Measurements from ENCODE around the gene SMAP2. TPM values are rescaled to one million over a fixed set of nuclear protein-coding genes. Genes with fewer than 3 reads are reported as not detected.

SMAP2 gene
- total RNA-seq, 2 experiments from 2014 or later = 106 to 107 TPM

- H3K9me3 Mint-ChIP-seq (ENCODE audit: insufficient read depth) = peaks cover 40% of the 10 kb centered on the region
- H3K4me1 Mint-ChIP-seq (ENCODE audit: low read depth) = peaks cover 29% of the 10 kb centered on the region
- ChIA-PET CTCF (interaction anchor here (1.0 to 2.1 kb wide), 8 partner anchors 12 to 306 kb away, joined by 3 to 5 read pairs (median 4); no protein-coding TSS in a partner anchor), POLR2A (interaction anchor here (0.6 to 1.3 kb wide), 7 partner anchors 12 to 91 kb away, joined by 3 to 5 read pairs (median 4); partner anchors contain the start of gene ZNF684)
- ATAC-seq = peak; percentile 93
- peak within 1 kb of the TSS; percentile 82 for H3K27ac Mint-ChIP-seq
- DNase-seq = peak; percentile 90
- H3K4me3 Mint-ChIP-seq = peak within 1 kb of the TSS; percentile 88
- no peaks in the 10 kb centered on the region for H3K27me3 Mint-ChIP-seq (ENCODE audit: low read depth)
- peaks cover 60% of the 10 kb centered on the region for H3K36me3 Mint-ChIP-seq (ENCODE audit: low read depth)
Measured at GRCh38 chr1:40449684-40450494, 76.4 kb downstream of the SMAP2 start, which contains the start of gene ZFP69B. TSS of gene ZFP69B (plus strand) at chr1:40450476. CDS start at chr1:40450962, 486 bp downstream.

- DNase-seq (peak; percentile 78), ATAC-seq (peak; percentile 64)
- POLR2A ChIA-PET = interaction anchor here (0.6 to 1.3 kb wide), 8 partner anchors 11 to 90 kb away, joined by 3 to 5 read pairs (median 4); partner anchors contain the start of gene ZNF684
- H3K4me1 Mint-ChIP-seq (ENCODE audit: low read depth) = peaks cover 29% of the 10 kb centered on the region
- CTCF ChIA-PET = interaction anchor here (1.0 to 2.1 kb wide), 9 partner anchors 13 to 307 kb away, joined by 3 to 5 read pairs (median 4); no protein-coding TSS in a partner anchor
- no peaks in the 10 kb centered on the region for H3K27me3 Mint-ChIP-seq (ENCODE audit: low read depth)
- peak overlapping the region; percentile 88 for H3K4me3 Mint-ChIP-seq
- H3K27ac Mint-ChIP-seq = peak overlapping the region; percentile 82
- peaks cover 61% of the 10 kb centered on the region for H3K36me3 Mint-ChIP-seq (ENCODE audit: low read depth)
- peaks cover 40% of the 10 kb centered on the region for H3K9me3 Mint-ChIP-seq (ENCODE audit: insufficient read depth)
Measured at GRCh38 chr1:40450495-40451237, 77.1 kb downstream of the SMAP2 start.

- H3K4me1 Mint-ChIP-seq (ENCODE audit: low read depth) = peaks cover 29% of the 10 kb centered on the region
- peak overlapping the region; percentile 82 for H3K27ac Mint-ChIP-seq
- peak overlapping the region; percentile 88 for H3K4me3 Mint-ChIP-seq
- POLR2A ChIA-PET = interaction anchor here (0.6 to 1.3 kb wide), 2 partner anchors 10 to 60 kb away, joined by 3 to 4 read pairs; no protein-coding TSS in a partner anchor
- no peaks in the 10 kb centered on the region for H3K27me3 Mint-ChIP-seq (ENCODE audit: low read depth)
- peaks cover 39% of the 10 kb centered on the region for H3K9me3 Mint-ChIP-seq (ENCODE audit: insufficient read depth)
- ATAC-seq (no peak), DNase-seq (no peak)
- peaks cover 63% of the 10 kb centered on the region for H3K36me3 Mint-ChIP-seq (ENCODE audit: low read depth)
- CTCF ChIA-PET = interaction anchor here (1.1 to 2.1 kb wide), 5 partner anchors 13 to 136 kb away, joined by 3 to 5 read pairs (median 4); no protein-coding TSS in a partner anchor
Measured at GRCh38 chr1:40451238-40451585, 77.7 kb downstream of the SMAP2 start.

- ATAC-seq (no peak), DNase-seq (no peak)
- ChIA-PET CTCF (no interaction called here), POLR2A (no interaction called here)
- no peak overlapping the region for H3K4me3 Mint-ChIP-seq
- no peak overlapping the region for H3K27ac Mint-ChIP-seq
- H3K27me3 Mint-ChIP-seq (ENCODE audit: low read depth) = no peaks in the 10 kb centered on the region
- H3K9me3 Mint-ChIP-seq (ENCODE audit: insufficient read depth) = peaks cover 72% of the 10 kb centered on the region
- H3K36me3 Mint-ChIP-seq (ENCODE audit: low read depth) = peaks cover 85% of the 10 kb centered on the region
- peaks cover 26% of the 10 kb centered on the region for H3K4me1 Mint-ChIP-seq (ENCODE audit: low read depth)
Measured at GRCh38 chr1:40454873-40455272, 81.3 kb downstream of the SMAP2 start.

- H3K27ac Mint-ChIP-seq = no peak overlapping the region
- no peak overlapping the region for H3K4me3 Mint-ChIP-seq
- no peaks in the 10 kb centered on the region for H3K27me3 Mint-ChIP-seq (ENCODE audit: low read depth)
- peaks cover 62% of the 10 kb centered on the region for H3K9me3 Mint-ChIP-seq (ENCODE audit: insufficient read depth)
- ChIA-PET CTCF (interaction anchor here (1.8 kb wide), 1 partner anchor 15 kb away, joined by 4 read pairs; no protein-coding TSS in a partner anchor), POLR2A (no interaction called here)
- DNase-seq (no peak), ATAC-seq (no peak)
- H3K36me3 Mint-ChIP-seq (ENCODE audit: low read depth) = peaks cover 70% of the 10 kb centered on the region
- H3K4me1 Mint-ChIP-seq (ENCODE audit: low read depth) = peaks cover 6% of the 10 kb centered on the region
Measured at GRCh38 chr1:40462956-40463590, 89.5 kb downstream of the SMAP2 start.

- ChIA-PET POLR2A (no interaction called here), CTCF (no interaction called here)
- H3K27me3 Mint-ChIP-seq (ENCODE audit: low read depth) = no peaks in the 10 kb centered on the region
- no peaks in the 10 kb centered on the region for H3K4me1 Mint-ChIP-seq (ENCODE audit: low read depth)
- H3K36me3 Mint-ChIP-seq (ENCODE audit: low read depth) = peaks cover 44% of the 10 kb centered on the region
- H3K27ac Mint-ChIP-seq = no peak overlapping the region
- no peak overlapping the region for H3K4me3 Mint-ChIP-seq
- no peak for ATAC-seq
- peaks cover 73% of the 10 kb centered on the region for H3K9me3 Mint-ChIP-seq (ENCODE audit: insufficient read depth)
- DNase-seq = no peak
Measured at GRCh38 chr1:40469327-40469726, 95.8 kb downstream of the SMAP2 start.

Other genes with a start within 250 kb of the SMAP2 start
- gene RLF, start 212.3 kb upstream of the SMAP2 start, total RNA-seq = 10 to 100 TPM; 20.4 to 22.3 TPM
- not detected for gene TMCO2, start 125.8 kb upstream of the SMAP2 start, total RNA-seq
- 10 to 100 TPM; 28.9 to 29.8 TPM for gene ZMPSTE24, start 115.5 kb upstream of the SMAP2 start, total RNA-seq
- 1 to 10 TPM; 2.4 to 2.5 TPM for gene COL9A2, start 56.4 kb upstream of the SMAP2 start, total RNA-seq
- 1 to 10 TPM; 3.6 to 3.8 TPM for gene ZFP69B, start 76.7 kb downstream of the SMAP2 start, total RNA-seq
- 1 to 10 TPM; 2.2 to 2.7 TPM for gene ZFP69, start 103.6 kb downstream of the SMAP2 start, total RNA-seq
- gene EXO5, start 135.0 kb downstream of the SMAP2 start, total RNA-seq = 10 to 100 TPM; 21.0 to 24.2 TPM
- 1 to 10 TPM; 6.1 to 7.9 TPM for gene ZNF684, start 157.9 kb downstream of the SMAP2 start, total RNA-seq

Data from activated CD8-positive, alpha-beta T cell treated with anti-CD3 and anti-CD28 coated beads, Interleukin-2, amount 10 ng/mL, durations not matched to agents 7 days and 5 days (primary cell).